ENCODE data around the gene TMEM272. TPM values are rescaled to one million over a fixed set of nuclear protein-coding genes. Genes with fewer than 3 reads are reported as not detected.

The TMEM272 gene
- total and polyA plus RNA-seq, 2 donors from 2014 or later = 0.19 to 0.28 TPM

DNA sequence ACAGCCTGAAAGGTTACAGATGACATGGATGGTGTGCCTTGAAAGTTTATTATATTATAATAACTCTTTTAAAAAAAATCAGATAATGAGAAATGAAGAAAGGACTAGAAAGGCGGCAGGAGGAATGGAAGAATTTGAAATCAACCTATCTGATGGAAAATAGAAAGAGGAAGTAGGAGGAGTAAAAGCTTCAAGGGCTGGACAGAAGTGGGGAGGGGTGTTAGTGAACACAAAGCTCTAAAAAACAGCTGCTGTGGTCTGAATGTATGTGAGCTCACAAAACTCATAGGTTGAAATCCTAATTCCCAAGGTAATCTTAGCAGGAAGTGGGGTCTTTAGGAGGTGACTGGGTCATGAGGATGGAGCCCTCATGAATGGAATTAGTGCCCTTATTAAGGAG, 36.3 kb upstream of the TMEM272 start:
- FAIRE-seq = no peak
- no peaks in the 10 kb centered on the region for H3K27me3 ChIP-seq (ENCODE audit: control insufficient read depth, insufficient read depth, low read length)
- TF ChIP-seq, protein P1, sequence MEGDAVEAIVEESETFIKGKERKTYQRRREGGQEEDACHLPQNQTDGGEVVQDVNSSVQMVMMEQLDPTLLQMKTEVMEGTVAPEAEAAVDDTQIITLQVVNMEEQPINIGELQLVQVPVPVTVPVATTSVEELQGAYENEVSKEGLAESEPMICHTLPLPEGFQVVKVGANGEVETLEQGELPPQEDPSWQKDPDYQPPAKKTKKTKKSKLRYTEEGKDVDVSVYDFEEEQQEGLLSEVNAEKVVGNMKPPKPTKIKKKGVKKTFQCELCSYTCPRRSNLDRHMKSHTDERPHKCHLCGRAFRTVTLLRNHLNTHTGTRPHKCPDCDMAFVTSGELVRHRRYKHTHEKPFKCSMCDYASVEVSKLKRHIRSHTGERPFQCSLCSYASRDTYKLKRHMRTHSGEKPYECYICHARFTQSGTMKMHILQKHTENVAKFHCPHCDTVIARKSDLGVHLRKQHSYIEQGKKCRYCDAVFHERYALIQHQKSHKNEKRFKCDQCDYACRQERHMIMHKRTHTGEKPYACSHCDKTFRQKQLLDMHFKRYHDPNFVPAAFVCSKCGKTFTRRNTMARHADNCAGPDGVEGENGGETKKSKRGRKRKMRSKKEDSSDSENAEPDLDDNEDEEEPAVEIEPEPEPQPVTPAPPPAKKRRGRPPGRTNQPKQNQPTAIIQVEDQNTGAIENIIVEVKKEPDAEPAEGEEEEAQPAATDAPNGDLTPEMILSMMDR (IDR thresholded peaks at IDR 0.05; ENCODE audit: borderline replicate concordance, extremely low read depth, insufficient read depth) = no peak

DNA sequence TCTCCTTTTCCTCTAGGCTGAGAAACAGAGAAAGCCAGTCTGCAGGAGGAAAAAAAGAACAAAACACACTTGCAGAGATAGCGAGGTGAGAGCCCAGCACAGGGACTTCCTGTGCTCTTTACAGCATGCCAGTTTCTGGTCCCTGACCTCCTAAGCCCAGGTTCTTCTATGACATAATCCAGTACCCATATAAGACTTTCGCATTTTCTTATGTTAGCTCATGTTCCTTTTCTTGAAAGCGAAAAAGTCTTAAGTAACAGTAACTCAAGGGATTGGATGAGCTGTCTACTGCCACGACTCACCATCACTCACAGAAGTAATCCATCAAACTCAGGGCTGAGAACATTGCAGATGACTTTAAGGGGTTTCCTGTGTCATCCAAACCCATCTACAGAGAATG, 34.2 kb upstream of the TMEM272 start:
- TF ChIP-seq, protein P1 (IDR thresholded peaks at IDR 0.05; ENCODE audit: borderline replicate concordance, extremely low read depth, insufficient read depth) = no peak
- Histone ChIP-seq H3K4me3 (ENCODE audit: low read length in 3 of 3) (no peak overlapping the region), H3K27me3 (ENCODE audit: control insufficient read depth, insufficient read depth, low read length) (no peaks in the 10 kb centered on the region), H3K4me1 (ENCODE audit: control insufficient read depth in 2 of 3, insufficient read depth in 2 of 3, low read depth in 1 of 3, low read length in 3 of 3) (no peaks in the 10 kb centered on the region), H3K27ac (ENCODE audit: low read depth in 2 of 2, low read length in 2 of 2) (no peak overlapping the region), H3K9ac (ENCODE audit: low read length in 3 of 3) (no peak overlapping the region), H3K36me3 (ENCODE audit: control insufficient read depth in 2 of 3, insufficient read depth in 3 of 3, low read length in 3 of 3) (no peaks in the 10 kb centered on the region), H3K9me3 (ENCODE audit: control insufficient read depth in 2 of 3, insufficient read depth in 1 of 3, low read length in 3 of 3) (no peaks in the 10 kb centered on the region)
- intact Hi-C loops (cut with DNase I) = no loop called here
- DNase-seq = peak in 1 of 5 donors; percentile 7
- FAIRE-seq = no peak

More for the DNA sequence above, 36.3 kb upstream of the TMEM272 start:
- no peak overlapping the region for H3K4me3 ChIP-seq (ENCODE audit: low read length in 3 of 3)
- no peaks in the 10 kb centered on the region for H3K36me3 ChIP-seq (ENCODE audit: control insufficient read depth in 2 of 3, insufficient read depth in 3 of 3, low read length in 3 of 3)
- no peaks in the 10 kb centered on the region for H3K4me1 ChIP-seq (ENCODE audit: control insufficient read depth in 2 of 3, insufficient read depth in 2 of 3, low read depth in 1 of 3, low read length in 3 of 3)
- H3K9me3 ChIP-seq (ENCODE audit: control insufficient read depth in 2 of 3, insufficient read depth in 1 of 3, low read length in 3 of 3) = no peaks in the 10 kb centered on the region
- H3K27ac ChIP-seq (ENCODE audit: low read depth in 2 of 2, low read length in 2 of 2) = no peak overlapping the region
- intact Hi-C loops (cut with DNase I) = no loop called here
- H3K9ac ChIP-seq (ENCODE audit: low read length in 3 of 3) = no peak overlapping the region
- DNase-seq = no peak

DNA sequence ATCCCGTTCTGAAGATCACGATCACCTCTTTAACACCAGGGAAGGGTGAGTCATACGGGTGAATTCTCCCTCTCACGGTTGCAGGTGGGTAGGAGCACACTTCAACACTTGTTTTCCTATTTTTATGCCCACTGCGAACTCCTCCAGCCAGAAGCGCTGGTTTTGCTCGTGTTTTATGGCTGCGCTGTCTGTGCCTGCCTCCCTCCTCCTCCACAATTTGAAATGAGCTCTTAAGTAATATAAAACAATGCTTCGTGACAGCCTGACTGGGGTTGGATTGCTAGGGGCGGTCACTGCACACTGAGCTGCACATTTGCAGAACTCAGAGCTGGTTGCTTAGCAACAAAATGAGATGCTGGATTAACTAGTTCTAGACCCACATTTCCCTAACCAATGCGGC, 29.7 kb upstream of the TMEM272 start:
- H3K4me3 ChIP-seq (ENCODE audit: low read length in 3 of 3) = no peak overlapping the region
- no peak overlapping the region for H3K27ac ChIP-seq (ENCODE audit: low read depth in 2 of 2, low read length in 2 of 2)
- H3K9ac ChIP-seq (ENCODE audit: low read length in 3 of 3) = no peak overlapping the region
- no peaks in the 10 kb centered on the region for H3K27me3 ChIP-seq (ENCODE audit: control insufficient read depth, insufficient read depth, low read length)
- TF ChIP-seq, protein P1 (IDR thresholded peaks at IDR 0.05; ENCODE audit: borderline replicate concordance, extremely low read depth, insufficient read depth) = no peak
- H3K4me1 ChIP-seq (ENCODE audit: control insufficient read depth in 2 of 3, insufficient read depth in 2 of 3, low read depth in 1 of 3, low read length in 3 of 3) = no peaks in the 10 kb centered on the region
- no peaks in the 10 kb centered on the region for H3K9me3 ChIP-seq (ENCODE audit: control insufficient read depth in 2 of 3, insufficient read depth in 1 of 3, low read length in 3 of 3)
- no peaks in the 10 kb centered on the region for H3K36me3 ChIP-seq (ENCODE audit: control insufficient read depth in 2 of 3, insufficient read depth in 3 of 3, low read length in 3 of 3)
- intact Hi-C loops (cut with DNase I) = no loop called here
- FAIRE-seq (no peak), DNase-seq (peak in 4 of 5 donors; percentile 72 to 84 (median 74))

DNA sequence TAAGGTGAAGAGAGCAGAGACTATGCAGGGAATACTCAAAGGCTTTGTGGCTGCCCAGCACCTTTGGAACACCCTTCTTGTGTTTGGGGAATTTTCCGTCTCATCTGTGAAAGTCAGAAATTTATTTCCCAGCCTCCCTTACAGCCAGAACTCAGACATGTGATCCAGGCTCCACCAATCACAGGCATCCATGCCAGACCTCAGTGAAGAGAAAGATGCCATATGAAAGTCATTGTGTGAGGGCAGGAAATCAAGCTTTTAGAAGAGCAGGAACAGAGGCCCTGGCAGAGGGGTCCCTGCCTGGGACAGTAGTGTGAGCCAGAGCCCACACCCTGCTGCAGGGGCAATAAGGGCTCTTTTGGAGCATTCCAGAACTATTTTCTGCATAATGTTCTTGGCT, 28.9 kb upstream of the TMEM272 start:
- TF ChIP-seq, protein P1 (IDR thresholded peaks at IDR 0.05; ENCODE audit: borderline replicate concordance, extremely low read depth, insufficient read depth) = no peak
- no peak for DNase-seq
- H3K27ac ChIP-seq (ENCODE audit: low read depth in 2 of 2, low read length in 2 of 2) = no peak overlapping the region
- intact Hi-C loops (cut with DNase I) = no loop called here
- no peaks in the 10 kb centered on the region for H3K27me3 ChIP-seq (ENCODE audit: control insufficient read depth, insufficient read depth, low read length)
- H3K9ac ChIP-seq (ENCODE audit: low read length in 3 of 3) = no peak overlapping the region
- FAIRE-seq = no peak
- H3K4me3 ChIP-seq (ENCODE audit: low read length in 3 of 3) = no peak overlapping the region
- no peaks in the 10 kb centered on the region for H3K9me3 ChIP-seq (ENCODE audit: control insufficient read depth in 2 of 3, insufficient read depth in 1 of 3, low read length in 3 of 3)
- no peaks in the 10 kb centered on the region for H3K4me1 ChIP-seq (ENCODE audit: control insufficient read depth in 2 of 3, insufficient read depth in 2 of 3, low read depth in 1 of 3, low read length in 3 of 3)
- H3K36me3 ChIP-seq (ENCODE audit: control insufficient read depth in 2 of 3, insufficient read depth in 3 of 3, low read length in 3 of 3) = no peaks in the 10 kb centered on the region

Data from kidney (tissue), 14 donors.